ES-I3 (cell line): ENCODE measurements around the gene ATP5F1E.
"Not testable (repeated sequence)": the region's sequence is repeated elsewhere in the genome, so short reads cannot be mapped to it uniquely, and the experiment has no call there.

Source experiments
- H3K36me3 ChIP-seq: 2 replicates; pipeline ENCODE4 v1.6.1; 2013; ENCODE audit warnings: mild to moderate bottlenecking, low read length, control low read depth, moderate library complexity; ENCODE audit not compliant: insufficient read depth
- H3K4me1 ChIP-seq: 2 replicates; pipeline ENCODE4 v1.6.1; 2013; ENCODE audit warnings: mild to moderate bottlenecking, control low read depth, low read length; ENCODE audit not compliant: insufficient read depth
- H3K9ac ChIP-seq: 2 replicates; pipeline ENCODE4 v1.6.1; 2013; ENCODE audit warnings: low read depth, mild to moderate bottlenecking, low read length, moderate library complexity
- H3K9me3 ChIP-seq: 2 replicates; pipeline ENCODE4 v1.6.1; 2013; ENCODE audit warnings: mild to moderate bottlenecking, low read length, moderate library complexity; ENCODE audit not compliant: control insufficient read depth, insufficient read depth

The ATP5F1E gene

DNA sequence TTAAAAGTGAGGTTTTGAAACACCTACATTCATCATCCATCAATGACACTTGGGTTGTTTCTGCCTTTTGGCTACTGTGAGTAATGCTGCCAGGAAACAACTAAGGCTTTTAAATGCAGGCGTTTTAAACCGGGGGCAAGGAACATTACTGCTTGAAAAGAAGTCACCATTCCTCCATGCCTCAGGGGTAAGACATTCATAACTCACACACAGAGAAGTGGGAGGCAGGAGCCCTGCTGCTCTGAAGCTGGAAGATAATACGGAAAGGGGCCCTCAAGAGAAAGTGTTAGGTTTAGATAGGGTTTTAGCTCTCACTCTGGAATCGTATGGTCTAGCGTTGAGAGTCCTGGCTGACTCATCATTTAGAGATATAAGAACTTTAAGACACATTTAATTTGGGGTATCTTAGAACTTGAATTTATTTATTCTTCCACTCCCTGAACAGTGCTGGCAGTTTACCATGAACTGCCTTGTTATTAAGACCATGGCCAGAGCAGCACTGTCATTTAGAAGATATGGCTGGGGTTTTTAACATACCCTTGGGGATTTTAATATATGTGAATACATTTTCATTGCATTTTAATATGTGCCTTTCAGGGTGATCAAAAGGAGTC is 11.1 kb downstream of the ATP5F1E start:
- H3K4me1 ChIP-seq = peaks cover 8% of the 10 kb centered on the region
- H3K9ac ChIP-seq = no peak overlapping the region
- H3K9me3 ChIP-seq = no peaks in the 10 kb centered on the region
- H3K36me3 ChIP-seq = no peaks in the 10 kb centered on the region

DNA sequence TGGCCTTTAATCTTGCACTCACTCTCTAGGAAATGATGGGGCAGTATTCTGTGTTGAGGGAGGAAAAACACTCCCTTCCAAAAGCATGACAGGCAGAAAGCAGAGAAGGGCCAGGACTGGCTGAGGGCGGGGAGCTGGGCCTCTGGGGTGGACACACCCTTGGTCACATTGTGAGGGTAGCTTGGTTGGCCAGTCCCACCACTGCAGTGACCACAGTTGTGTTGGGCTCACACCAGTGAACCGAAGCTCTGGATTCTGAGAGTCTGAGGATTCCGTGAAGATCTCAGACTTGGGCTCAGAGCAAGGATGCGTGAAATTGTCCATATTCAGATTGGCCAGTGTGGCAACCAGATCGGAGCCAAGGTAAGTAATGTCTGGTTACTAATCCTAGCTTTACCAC is 12.9 kb downstream of the ATP5F1E start, which contains the start of gene TUBB1:
TSS of gene TUBB1 (plus strand) at position 213 of the 400 bp plus-strand sequence. CDS start at position 307, 94 bp downstream.
- peaks cover 8% of the 10 kb centered on the region for H3K4me1 ChIP-seq
- no peak within 1 kb of the TSS for H3K9ac ChIP-seq
- no peaks in the 10 kb centered on the region for H3K9me3 ChIP-seq
- H3K36me3 ChIP-seq = no peaks in the 10 kb centered on the region

DNA sequence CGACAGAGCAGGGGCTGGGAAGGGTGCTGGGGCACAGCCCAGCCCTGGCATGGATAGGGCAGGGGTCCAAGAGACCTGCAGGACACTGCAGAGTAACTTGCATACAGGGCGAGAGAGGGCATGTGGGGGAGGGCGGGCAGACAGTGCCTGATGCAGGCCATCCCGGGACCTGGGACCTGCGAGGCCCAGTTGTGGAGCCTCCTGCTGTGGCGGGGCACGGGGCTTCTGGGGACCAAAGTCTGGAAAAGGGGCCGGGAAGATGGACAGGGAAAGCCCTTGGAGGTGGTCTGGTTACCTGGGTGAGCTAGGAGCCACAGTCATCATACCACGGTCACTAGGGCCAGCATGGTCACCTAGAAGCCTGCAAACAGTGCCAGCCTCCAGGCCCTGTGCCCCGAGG is 13.3 kb downstream of the ATP5F1E start:
- peaks cover 8% of the 10 kb centered on the region for H3K4me1 ChIP-seq
- H3K9ac ChIP-seq = no peak overlapping the region
- no peaks in the 10 kb centered on the region for H3K9me3 ChIP-seq

DNA sequence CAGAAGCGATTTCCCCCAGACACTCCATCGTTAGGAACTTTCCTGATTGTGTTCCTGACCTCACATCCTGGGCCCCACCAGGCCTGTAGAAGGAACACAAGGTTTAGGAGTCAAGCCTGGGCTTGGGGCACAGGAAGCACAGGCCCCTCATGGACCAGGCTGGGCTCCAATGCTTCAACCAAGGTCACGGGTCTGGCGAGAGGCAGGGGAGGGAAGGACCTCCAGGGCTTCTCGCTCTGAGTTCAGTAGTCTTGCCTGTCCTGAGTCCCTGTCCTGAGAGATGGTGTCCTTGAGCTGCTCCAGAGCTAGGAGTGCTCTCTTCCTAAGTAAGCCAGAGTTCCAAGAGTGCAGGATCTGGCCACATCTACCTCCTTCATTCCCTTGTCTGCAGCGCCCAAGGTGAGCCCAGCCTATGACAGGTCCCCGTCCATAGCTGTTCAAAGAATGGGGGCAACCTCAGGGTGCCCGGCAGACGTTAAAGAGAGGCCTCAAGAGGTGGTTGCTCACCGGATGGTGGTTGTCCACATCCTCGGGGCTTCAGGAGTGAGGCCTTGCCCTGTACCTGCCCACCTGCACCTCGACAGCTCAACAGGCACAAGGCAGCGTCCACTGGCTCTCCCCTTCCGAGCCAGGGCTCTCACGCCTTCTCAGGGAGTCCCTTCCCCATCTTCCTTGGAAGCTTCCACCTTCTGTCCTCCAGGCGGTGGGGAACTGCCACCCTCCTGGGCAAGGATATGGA is 14.5 kb downstream of the ATP5F1E start:
- Histone ChIP-seq H3K36me3 (no peaks in the 10 kb centered on the region), H3K9ac (no peak overlapping the region), H3K9me3 (no peaks in the 10 kb centered on the region), H3K4me1 (peaks cover 8% of the 10 kb centered on the region)

More for the DNA sequence above, 13.3 kb downstream of the ATP5F1E start:
- no peaks in the 10 kb centered on the region for H3K36me3 ChIP-seq

DNA sequence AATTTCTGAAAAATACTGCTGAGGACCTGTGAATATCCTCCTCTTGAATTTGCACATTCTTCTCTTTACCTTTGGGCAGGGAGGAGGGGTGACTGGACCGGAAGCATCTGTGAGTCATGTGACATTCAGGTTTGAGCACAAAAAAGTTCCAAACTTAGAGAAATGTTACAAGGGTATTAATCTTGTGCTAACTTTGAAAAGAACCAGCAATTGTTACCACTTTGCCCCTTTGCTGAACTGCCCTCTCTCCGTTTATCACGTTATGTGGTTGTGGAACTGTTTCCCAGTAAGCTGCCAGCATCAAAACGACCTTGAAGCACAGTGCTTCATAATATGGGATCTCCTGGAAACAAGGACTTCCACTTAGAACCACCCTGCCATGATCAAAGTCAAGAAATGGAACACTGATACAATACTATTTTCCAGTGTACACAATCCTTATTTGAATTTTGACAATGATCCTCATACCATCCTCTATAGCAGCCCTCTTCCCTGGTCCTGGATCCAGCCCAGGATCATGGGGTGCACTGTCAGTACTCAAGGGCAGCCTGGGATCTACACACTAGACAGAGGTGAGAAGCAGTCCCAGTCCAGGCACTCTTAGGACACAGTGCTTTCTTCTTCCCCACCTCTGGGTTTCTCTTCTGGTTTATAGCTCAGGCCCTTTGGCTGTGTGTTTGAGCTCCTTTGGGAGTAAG is 15.2 kb downstream of the ATP5F1E start:
- no peak overlapping the region for H3K9ac ChIP-seq
- no peaks in the 10 kb centered on the region for H3K9me3 ChIP-seq
- H3K4me1 ChIP-seq = peaks cover 8% of the 10 kb centered on the region
- no peaks in the 10 kb centered on the region for H3K36me3 ChIP-seq

DNA sequence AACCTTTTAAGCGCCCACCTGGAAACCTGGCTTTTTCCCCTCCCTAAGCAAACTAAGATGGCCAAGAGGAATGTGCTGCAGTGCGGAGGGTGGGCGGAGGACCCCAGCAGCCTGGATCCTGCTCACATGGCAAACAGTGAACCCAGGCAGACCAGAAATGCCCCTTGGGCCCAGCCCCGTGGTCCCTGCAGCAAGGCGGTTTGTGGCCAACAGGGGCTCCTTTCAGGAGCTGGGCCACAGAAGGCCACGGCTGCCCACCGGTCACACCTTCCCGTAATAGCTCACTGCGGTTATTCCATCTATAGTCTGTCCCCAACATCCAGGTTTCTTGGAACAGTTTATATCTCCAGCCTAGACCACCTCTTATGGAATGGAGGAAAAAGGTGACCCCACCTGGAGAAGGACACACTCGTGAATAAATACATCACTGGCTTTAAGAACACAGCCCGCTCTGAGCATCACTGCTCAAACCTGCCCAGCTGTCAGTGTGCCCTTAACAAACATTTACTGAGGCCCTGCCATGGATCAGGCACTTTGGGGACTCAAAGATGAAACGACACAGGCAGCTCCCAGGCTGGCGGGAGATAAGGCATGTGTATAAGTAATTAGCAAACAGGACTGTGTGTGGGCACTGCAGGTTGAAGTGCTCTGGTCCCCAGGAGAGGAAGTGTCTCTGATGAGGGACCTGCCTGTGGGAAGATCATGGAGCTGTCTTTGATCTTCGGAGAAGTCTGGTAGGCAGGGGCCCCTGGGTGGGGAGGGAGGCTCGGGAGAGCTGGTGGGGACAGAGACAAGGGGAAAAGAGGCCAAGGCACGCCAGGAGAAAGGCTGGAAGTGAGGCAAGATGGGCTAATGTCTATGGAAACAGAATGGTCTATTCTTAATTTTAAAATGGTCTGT is 16.1 kb downstream of the ATP5F1E start:
- H3K9ac ChIP-seq = no peak overlapping the region
- peaks cover 8% of the 10 kb centered on the region for H3K4me1 ChIP-seq
- H3K9me3 ChIP-seq = no peaks in the 10 kb centered on the region
- H3K36me3 ChIP-seq = no peaks in the 10 kb centered on the region

DNA sequence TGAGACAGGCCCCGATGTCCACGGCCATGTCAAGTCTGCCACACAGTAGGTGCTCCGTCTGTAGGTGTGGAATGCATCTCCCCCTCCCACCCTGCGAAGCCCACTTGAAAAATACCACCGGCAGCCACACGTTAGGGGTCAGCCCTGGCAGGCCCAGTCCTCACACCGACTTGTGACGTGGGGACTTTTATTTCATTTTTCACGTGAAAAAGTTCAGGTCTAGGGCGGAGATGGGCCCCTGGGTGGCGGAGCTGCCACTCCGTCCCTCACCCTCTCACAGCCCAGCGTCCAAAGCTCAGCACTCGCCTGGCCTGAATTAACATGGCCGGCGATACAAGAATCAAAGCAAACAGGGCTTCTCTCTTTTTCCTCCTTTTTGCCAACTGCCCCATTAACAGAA is 16.7 kb downstream of the ATP5F1E start:
- peaks cover 11% of the 10 kb centered on the region; the same call in 1 of the 2 replicates for H3K4me1 ChIP-seq
- H3K36me3 ChIP-seq = no peaks in the 10 kb centered on the region
- H3K9ac ChIP-seq = no peak overlapping the region
- no peaks in the 10 kb centered on the region for H3K9me3 ChIP-seq

DNA sequence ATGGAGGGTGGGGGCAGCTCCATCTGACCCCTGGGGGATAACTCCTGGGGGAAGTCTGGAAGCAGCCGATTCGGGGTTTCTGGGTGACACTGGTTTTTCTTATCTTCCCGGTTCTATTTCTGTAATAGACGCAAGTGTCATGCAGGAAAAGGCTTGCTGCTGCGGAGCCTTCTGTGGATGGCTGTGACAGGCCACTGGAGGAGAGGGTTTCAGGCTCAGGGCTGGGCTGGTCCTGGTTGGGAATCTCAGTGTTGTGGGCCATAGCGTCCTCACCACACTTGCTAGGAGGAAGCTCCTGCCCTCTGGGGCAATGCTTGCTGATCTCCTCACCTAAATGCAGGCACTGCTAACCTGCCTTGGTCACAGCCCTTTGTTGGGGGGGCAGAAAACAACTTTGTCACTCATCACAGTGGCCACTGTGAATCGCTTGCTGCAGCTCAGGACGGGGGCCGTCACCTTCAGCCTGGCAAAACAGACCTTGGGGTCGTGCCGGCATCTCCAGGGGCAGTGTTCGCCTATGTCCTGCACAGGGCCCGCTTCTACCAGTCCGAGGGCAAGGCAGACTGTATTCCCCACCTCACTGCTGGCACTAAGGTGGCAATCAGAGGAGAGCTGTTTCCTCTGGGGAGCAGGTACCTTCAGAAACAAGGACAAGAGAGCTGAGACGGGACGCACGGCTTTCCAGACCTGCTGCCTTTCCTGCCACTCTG is 17.3 kb downstream of the ATP5F1E start:
- H3K36me3 ChIP-seq = no peaks in the 10 kb centered on the region
- no peak overlapping the region for H3K9ac ChIP-seq
- peaks cover 11% of the 10 kb centered on the region; the same call in 1 of the 2 replicates for H3K4me1 ChIP-seq
- no peaks in the 10 kb centered on the region for H3K9me3 ChIP-seq

DNA sequence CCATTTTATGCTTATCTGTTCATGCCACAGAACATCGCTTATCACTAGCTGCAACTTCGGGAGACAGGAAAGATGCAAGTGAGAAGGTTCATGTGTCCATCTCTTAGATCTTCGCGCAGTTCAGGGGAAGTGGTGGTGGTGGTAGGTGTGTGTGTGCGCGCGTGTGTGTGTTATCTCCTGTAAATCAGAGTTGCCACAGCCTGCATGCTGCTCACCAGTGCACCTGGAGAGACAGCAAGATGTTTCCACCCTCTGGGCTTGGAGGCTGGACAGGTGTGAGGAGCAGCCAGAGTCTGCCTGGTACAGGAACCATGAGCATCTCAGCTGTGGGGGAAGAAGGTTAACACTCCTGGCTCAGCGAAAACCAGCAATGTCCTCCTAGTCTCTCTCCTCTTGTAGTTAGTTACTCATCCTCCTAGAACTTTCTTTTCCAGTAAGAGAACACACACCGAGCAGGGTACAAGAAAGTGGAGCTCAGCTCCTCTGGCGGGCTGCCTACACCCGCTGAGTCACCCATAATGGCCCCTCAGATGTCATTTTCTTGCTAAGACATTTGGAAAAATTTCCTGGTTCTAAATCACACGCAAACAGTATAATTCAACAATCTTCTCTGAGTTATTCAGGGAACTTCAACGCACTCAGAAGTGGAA is 18.1 kb downstream of the ATP5F1E start:
- Histone ChIP-seq H3K9ac (no peak overlapping the region), H3K4me1 (peaks cover 11% of the 10 kb centered on the region; the same call in 1 of the 2 replicates)

DNA sequence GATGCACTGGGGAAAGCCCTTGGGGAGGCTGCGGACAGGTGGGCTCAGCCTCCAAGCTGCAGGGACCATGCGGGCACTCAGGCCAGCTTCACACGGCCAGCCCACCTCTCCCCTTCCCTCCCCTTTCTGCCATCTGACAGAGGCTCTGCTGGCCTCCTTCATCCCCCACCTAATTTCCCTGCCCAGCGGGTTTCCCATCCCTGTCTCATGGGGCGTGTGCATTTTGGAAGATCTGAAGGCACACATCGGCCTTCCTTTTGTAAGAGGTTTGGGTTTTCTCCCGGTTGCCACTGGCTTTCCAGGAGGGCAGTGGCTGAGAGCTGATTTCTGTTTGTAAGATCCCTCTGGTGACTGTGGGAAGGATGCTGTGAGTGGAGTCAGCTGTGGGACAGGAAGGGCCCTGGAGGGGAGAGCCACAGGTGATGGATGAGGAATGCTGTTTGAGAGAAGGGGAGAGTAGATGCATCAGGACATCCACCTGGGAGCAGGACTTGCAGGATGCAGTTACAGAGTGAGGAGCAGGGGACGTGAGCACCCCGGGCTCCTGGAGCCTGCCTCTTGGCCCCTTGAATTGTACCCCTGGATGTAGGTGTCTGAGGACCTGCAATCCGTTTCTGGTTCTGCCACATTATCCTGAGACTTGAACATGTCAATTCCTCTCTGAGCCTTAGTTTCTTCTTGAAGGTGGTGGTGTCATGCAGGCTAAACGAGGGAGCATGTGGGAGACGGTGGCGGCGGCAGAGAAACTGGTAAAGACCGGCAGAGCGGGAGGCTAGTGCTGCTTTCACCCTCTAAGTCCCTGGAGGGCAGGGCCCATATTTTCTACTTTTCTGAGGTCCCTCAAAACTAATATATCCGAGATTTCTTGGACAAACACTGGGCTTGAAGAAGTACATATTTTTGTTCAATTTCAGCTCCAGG is 18.8 kb downstream of the ATP5F1E start:
- H3K9me3 ChIP-seq = no peaks in the 10 kb centered on the region
- peaks cover 11% of the 10 kb centered on the region; the same call in 1 of the 2 replicates for H3K4me1 ChIP-seq
- H3K9ac ChIP-seq = no peak overlapping the region
- no peaks in the 10 kb centered on the region for H3K36me3 ChIP-seq

More for the DNA sequence above, 18.1 kb downstream of the ATP5F1E start:
- Histone ChIP-seq H3K9me3 (no peaks in the 10 kb centered on the region), H3K36me3 (no peaks in the 10 kb centered on the region)

DNA sequence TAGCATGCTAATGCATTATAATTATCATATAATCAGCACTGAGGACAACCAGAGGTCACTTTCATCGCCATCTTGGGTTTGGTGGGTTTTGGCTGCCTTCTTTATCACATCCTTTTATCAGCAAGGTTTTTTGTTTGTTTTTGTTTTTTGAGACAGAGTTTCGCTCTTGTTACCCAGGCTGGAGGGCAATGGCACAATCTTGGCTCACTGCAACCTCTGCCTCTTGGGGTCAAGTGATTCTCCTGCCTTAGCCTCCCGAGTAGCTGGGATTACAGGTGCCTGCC is 20.3 kb downstream of the ATP5F1E start:
- not testable (repeated sequence) for H3K4me1 ChIP-seq, H3K9me3 ChIP-seq, H3K36me3 ChIP-seq, H3K9ac ChIP-seq

DNA sequence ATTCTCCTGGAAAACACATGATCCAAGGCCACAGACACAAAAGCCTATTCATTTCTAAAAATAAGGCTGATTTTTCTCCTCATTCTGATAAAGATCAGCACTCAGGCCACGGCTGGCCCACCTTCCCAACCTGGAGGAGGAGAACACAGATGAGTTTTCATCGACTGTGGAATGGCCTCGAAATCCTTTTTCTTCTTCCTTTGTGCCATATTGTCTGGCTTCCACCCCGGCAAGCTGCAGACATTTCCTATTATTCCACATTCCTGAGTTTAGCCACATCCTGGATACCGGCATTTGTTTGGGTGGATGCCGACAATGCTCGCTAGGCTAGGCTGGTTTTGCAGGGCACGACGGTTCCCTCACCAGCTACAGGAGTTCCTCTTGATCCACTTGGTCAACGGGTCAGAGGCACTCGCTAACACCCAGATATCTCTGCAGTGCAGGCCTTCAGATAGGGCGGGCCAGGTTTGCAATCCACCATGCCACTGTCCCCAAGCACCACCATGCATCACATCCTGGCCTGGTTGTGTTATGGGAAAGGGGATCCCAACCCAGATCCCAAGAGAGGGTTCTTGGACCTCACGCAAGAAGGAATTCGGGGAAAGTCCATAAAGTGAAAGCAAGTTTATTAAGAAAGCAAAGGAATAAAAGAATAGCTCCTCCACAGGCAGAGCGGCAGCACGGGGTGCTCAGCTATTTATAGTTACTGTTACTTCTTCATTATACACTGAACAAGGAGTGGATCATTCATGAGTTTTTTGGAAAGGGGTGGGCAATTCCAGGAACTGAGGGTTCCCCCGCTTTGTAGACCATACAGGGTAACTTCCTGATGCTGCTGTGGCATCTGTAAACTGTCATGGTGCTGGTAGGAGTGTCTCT is 20.9 kb downstream of the ATP5F1E start:
- Histone ChIP-seq H3K4me1 (peaks cover 8% of the 10 kb centered on the region; the same call in 1 of the 2 replicates), H3K36me3 (no peaks in the 10 kb centered on the region), H3K9ac (no peak overlapping the region), H3K9me3 (no peaks in the 10 kb centered on the region)
